ENCODE measurements around the gene KCNK1. TPM values are rescaled to one million over a fixed set of nuclear protein-coding genes. Genes with fewer than 3 reads are reported as not detected.

Gene KCNK1
- polyA plus RNA-seq (2012; ENCODE audit: insufficient read depth, insufficient read length, low read depth): not detected

DNA sequence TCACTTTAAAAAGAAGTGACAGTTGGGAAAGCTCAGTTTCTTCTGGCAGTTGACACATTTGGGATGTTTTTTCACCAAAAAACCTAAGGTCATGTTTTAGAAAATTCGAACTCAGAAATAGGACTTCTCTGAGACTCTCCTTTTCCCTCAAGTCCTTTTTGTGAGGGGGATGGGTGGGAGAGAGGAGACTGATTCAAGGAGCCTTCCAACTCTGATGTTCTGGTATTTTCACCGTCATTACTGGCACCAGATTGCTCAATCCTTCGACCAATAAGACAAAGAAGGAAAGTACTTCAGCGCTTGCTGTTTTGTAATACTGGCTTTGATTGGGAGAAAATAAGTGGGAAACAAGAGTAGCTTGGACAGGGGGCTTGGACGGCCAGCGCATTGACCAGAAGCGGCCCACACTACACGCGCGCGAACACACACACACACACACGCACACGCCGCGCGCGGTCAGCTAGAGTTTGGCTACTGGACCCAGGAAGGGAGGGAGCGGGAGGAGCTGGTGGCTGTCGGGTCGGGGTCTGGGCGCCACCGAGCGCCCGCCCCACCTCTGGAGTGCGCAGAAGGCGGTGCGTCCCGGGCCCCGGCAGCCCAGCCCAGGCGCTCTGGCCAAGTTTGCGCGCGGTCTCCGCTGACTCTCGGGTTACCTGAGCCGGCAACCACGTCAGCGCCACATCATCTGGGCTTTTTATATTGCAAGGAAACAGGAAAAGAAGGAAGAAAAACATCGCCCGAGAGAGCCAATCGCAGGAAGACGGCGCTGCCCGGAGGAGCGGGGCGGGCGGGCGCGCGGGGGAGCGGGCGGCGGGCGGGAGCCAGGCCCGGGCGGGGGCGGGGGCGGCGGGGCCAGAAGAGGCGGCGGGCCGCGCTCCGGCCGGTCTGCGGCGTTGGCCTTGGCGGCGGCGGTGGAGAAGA lies at the start of gene KCNK1:
Gene KCNK1 (plus strand): TSS at position 855 of the 921 bp plus-strand sequence. CDS start 66 bp downstream, at position 921.
- H3K4me3 ChIP-seq (ENCODE audit: low read depth, low read length): no peak within 1 kb of the TSS
- TF ChIP-seq CTCF (IDR thresholded peaks at IDR 0.05; ENCODE audit: low read depth, low read length): no peak
- DNase-seq: no peak

GRCh38 chr1:233565313-233565712 lies 48.6 kb upstream of the KCNK1 start:
- H3K36me3 ChIP-seq: no peaks in the 10 kb centered on the region

More for the DNA sequence above, at the start of gene KCNK1:
- Histone ChIP-seq H3K9me3 (no peaks in the 10 kb centered on the region), H3K4me1 (no peaks in the 10 kb centered on the region), H3K27me3 (peaks cover 35% of the 10 kb centered on the region), H3K36me3 (no peaks in the 10 kb centered on the region)

GRCh38 chr1:233566886-233567285 lies 47.0 kb upstream of the KCNK1 start:
- Histone ChIP-seq H3K4me3 (ENCODE audit: low read depth, low read length) (no peak overlapping the region), H3K4me1 (no peaks in the 10 kb centered on the region), H3K27me3 (no peaks in the 10 kb centered on the region), H3K9me3 (no peaks in the 10 kb centered on the region), H3K36me3 (no peaks in the 10 kb centered on the region)
- DNase-seq: no peak
- TF ChIP-seq CTCF (IDR thresholded peaks at IDR 0.05; ENCODE audit: low read depth, low read length): no peak

More at GRCh38 chr1:233565313-233565712, 48.6 kb upstream of the KCNK1 start:
- TF ChIP-seq CTCF (IDR thresholded peaks at IDR 0.05; ENCODE audit: low read depth, low read length): no peak
- Histone ChIP-seq H3K4me1 (no peaks in the 10 kb centered on the region), H3K9me3 (no peaks in the 10 kb centered on the region), H3K27me3 (no peaks in the 10 kb centered on the region), H3K4me3 (ENCODE audit: low read depth, low read length) (no peak overlapping the region)
- DNase-seq: no peak

GRCh38 chr1:233569636-233570035 lies 44.3 kb upstream of the KCNK1 start:
- H3K4me1 ChIP-seq: no peaks in the 10 kb centered on the region
- DNase-seq: no peak
- no peaks in the 10 kb centered on the region for H3K36me3 ChIP-seq
- H3K27me3 ChIP-seq: no peaks in the 10 kb centered on the region
- no peak for TF ChIP-seq CTCF (IDR thresholded peaks at IDR 0.05; ENCODE audit: low read depth, low read length)
- H3K9me3 ChIP-seq: no peaks in the 10 kb centered on the region
- H3K4me3 ChIP-seq (ENCODE audit: low read depth, low read length): no peak overlapping the region

DNA sequence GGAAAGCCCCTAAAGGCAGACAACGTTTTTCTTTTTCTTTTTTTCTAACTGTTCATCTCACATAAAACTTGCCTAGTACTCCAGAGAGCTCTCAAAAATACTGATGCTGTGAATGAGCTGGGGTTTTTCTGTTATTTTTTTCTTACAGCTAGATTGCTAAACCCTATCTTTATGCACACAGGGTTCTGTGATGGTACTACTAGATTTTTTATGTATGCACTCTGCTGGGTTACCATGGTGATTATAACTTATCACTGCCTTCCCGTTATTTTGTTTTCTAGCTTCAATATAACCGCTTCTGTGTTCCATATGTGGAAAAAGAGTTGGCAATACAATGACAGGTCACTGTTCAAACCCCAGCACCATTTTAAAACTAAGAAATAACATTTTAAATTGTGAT lies 43.7 kb upstream of the KCNK1 start:
- no peak for DNase-seq
- Histone ChIP-seq H3K27me3 (no peaks in the 10 kb centered on the region), H3K4me3 (ENCODE audit: low read depth, low read length) (no peak overlapping the region), H3K36me3 (no peaks in the 10 kb centered on the region), H3K9me3 (no peaks in the 10 kb centered on the region), H3K4me1 (no peaks in the 10 kb centered on the region)
- no peak for TF ChIP-seq CTCF (IDR thresholded peaks at IDR 0.05; ENCODE audit: low read depth, low read length)

DNA sequence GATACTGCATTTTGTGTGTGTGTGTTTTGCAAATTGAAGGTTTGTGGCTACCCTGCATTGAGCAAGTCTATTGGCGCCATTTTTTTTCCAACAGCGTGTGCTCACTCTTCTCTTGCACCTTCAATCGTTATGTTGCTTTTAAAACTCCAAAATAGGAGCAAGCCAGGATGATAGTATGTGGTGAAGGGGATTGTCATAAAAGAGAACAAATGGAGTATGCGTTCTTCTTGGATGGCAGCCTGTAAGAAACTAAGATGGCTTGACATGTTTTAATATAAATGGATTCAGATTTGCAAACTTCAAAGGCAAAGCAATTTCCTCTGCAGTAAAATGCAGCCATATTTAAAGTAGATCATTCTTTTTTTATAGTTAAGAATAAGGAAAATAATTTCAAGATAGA lies 43.2 kb upstream of the KCNK1 start:
- H3K4me3 ChIP-seq (ENCODE audit: low read depth, low read length): no peak overlapping the region
- TF ChIP-seq CTCF (IDR thresholded peaks at IDR 0.05; ENCODE audit: low read depth, low read length): no peak
- no peaks in the 10 kb centered on the region for H3K36me3 ChIP-seq
- H3K4me1 ChIP-seq: no peaks in the 10 kb centered on the region
- no peaks in the 10 kb centered on the region for H3K9me3 ChIP-seq
- no peak for DNase-seq
- 0 out of 2 replicates have a peak, but pooled peaks cover 4% of the 10 kb centered on the region for H3K27me3 ChIP-seq
